Dendritic cell treated with granulocyte-macrophage colony-stimulating factor and Interleukin-4, amounts not matched to agents 40 ng/mL and 50 ng/mL, for 4 days (primary cell): ENCODE data around the gene ZC3H12A.

Experiments
- H3K27ac Mint-ChIP-seq: one replicate; pipeline ENCODE4 v1.8.0; 2022; ENCODE audit warnings: mild to moderate bottlenecking, mixed read lengths
- H3K27me3 Mint-ChIP-seq: one replicate; pipeline ENCODE4 v1.8.0; 2022; ENCODE audit warnings: mild to moderate bottlenecking, mixed read lengths
- H3K36me3 Mint-ChIP-seq: one replicate; pipeline ENCODE4 v1.8.0; 2022; ENCODE audit warnings: low read depth, mixed read lengths
- H3K4me1 Mint-ChIP-seq: one replicate; pipeline ENCODE4 v1.8.0; 2022; ENCODE audit warnings: low read depth, mixed read lengths
- H3K4me3 Mint-ChIP-seq: one replicate; pipeline ENCODE4 v1.8.0; 2022; ENCODE audit warnings: mild to moderate bottlenecking, moderate library complexity, mixed read lengths
- H3K9me3 Mint-ChIP-seq: one replicate; pipeline ENCODE4 v1.8.0; 2022; ENCODE audit warnings: mixed read lengths
- intact Hi-C: fragments of 100-400 bp; cut with micrococcal nuclease; formaldehyde crosslinking; loops from one replicate; pipeline ENCODE4 v1.15.0; 2022

ZC3H12A gene

DNA sequence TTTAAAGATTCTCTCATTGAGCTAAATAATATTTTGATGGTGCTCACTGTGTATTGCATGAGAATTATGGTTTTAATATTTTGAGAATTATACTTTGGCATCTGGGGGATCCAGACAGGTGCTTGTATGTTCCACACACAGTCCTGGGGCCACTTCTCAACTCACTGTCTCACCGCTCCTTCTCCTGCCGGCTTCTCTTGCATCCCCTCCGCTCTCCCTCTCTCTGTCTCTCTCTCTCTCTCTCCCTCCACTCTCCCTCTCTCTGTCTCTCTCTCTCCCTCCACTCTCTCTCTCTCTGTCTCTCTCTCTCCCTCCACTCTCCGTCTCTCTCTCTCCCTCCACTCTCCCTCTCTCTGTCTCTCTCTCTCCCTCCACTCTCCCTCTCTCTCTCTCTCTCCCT is 32.2 kb upstream of the ZC3H12A start:
- H3K36me3 Mint-ChIP-seq: no peaks in the 10 kb centered on the region
- no peak overlapping the region for H3K4me3 Mint-ChIP-seq
- no peaks in the 10 kb centered on the region for H3K4me1 Mint-ChIP-seq
- intact Hi-C loops: no loop called here
- H3K9me3 Mint-ChIP-seq: no peaks in the 10 kb centered on the region
- no peak overlapping the region for H3K27ac Mint-ChIP-seq
- H3K27me3 Mint-ChIP-seq: peaks cover 22% of the 10 kb centered on the region

DNA sequence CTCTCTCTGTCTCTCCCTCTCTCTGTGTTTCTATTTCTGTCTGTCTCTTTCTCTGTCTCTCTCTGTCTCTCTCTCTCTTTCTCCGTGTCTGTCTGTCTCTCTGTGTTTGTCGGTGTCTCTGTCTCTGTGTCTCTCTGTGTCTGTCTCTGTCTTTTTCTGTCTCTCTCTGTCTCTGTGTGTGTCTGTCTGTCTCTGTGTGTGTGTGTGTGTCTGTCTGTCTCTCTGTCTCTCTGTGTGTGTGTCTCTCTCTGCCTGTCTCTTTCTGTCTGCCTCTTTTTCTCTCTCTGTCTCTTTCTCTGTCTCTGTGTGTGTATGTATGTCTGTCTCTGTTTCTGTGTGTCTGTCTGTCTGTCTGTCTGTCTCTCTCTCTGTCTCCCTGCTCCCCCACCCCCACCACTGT is 31.7 kb upstream of the ZC3H12A start:
- Mint-ChIP-seq H3K27me3 (peaks cover 20% of the 10 kb centered on the region), H3K27ac (no peak overlapping the region), H3K36me3 (no peaks in the 10 kb centered on the region), H3K4me1 (no peaks in the 10 kb centered on the region), H3K4me3 (no peak overlapping the region), H3K9me3 (no peaks in the 10 kb centered on the region)
- intact Hi-C loops: no loop called here

DNA sequence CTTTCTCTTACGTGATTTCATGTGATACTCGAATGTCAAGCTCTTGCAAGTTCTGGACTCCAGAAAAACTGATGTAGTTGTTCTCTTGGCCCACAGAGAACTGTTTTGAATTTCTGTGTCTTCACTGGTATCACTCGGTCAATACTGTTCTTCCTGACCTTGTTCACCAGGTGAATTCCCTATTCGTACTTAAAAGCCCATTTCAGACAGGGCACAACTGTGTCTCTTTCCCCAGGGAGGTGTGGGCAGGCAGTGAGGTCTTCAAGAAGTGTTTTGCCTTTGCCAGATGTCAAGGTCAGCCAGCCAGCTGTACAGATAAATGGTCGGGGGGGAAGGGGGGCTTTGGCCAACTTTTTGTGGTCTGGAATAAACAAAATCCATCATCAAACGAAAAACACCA is 27.5 kb upstream of the ZC3H12A start:
- Mint-ChIP-seq H3K9me3 (no peaks in the 10 kb centered on the region), H3K27me3 (peaks cover 14% of the 10 kb centered on the region), H3K36me3 (no peaks in the 10 kb centered on the region), H3K4me3 (no peak overlapping the region), H3K27ac (no peak overlapping the region), H3K4me1 (peaks cover 10% of the 10 kb centered on the region)
- intact Hi-C loops: no loop called here

DNA sequence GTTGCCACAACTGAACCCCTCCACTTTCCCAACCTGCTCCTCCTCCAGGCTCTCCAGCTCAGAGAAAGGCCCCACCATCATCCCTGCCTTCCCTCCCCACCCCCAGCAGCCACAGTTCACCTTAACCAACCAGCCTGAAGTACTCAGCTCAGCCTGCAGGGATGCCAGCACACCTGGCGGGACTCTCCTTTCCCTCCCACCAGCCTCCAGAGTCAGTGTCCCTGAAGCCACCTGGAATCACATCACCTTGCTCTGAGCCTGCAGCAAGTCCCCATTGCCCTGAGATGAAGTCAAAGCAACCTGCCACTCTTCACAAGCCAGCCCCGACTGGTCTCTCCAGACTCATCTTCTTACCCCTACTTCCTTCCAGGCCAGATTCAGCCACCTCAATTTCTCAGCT is 26.2 kb upstream of the ZC3H12A start:
- H3K36me3 Mint-ChIP-seq: peaks cover 4% of the 10 kb centered on the region
- no peak overlapping the region for H3K27ac Mint-ChIP-seq
- intact Hi-C loops: no loop called here

DNA sequence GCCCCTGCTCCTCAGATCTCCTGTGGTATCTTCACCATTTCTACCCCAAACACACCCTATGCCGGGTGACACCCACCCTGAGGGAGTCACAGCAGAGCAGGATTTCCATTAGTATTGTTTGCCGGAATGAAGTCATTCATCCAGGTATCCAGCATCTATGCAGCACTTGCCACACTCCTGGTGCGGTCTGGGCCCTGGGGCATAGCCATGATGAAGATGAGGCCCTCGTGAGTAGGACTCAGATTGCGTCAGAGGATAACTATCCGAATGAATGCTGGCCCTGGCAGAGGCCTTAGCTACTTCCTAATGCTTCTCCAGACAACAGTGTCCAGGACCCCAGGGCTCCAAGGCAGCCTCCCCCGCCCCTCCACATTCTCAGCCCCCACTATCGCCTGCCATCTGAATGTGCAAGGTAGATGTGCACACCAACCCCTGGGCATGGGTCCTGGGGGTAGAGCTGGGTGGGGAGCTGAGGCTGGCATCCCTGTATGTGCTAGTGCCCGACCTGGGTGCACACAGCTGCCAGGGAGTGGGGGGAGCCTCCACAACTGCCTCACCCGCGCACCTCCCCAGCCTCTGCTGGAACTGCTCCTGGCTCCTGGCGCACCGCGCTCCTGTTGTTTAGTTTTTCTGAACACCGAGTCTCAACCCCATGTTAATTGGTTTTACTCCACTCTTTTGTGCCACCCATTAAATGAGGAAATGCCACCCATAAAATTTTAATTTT is 25.5 kb upstream of the ZC3H12A start:
- H3K27ac Mint-ChIP-seq: no peak overlapping the region
- peaks cover 11% of the 10 kb centered on the region for H3K36me3 Mint-ChIP-seq
- H3K4me1 Mint-ChIP-seq: peaks cover 22% of the 10 kb centered on the region
- no peaks in the 10 kb centered on the region for H3K9me3 Mint-ChIP-seq
- intact Hi-C loops: no loop called here
- H3K4me3 Mint-ChIP-seq: no peak overlapping the region
- peaks cover 5% of the 10 kb centered on the region for H3K27me3 Mint-ChIP-seq

More for the DNA sequence above, 26.2 kb upstream of the ZC3H12A start:
- Mint-ChIP-seq H3K4me3 (no peak overlapping the region), H3K4me1 (peaks cover 22% of the 10 kb centered on the region), H3K9me3 (no peaks in the 10 kb centered on the region), H3K27me3 (peaks cover 5% of the 10 kb centered on the region)

DNA sequence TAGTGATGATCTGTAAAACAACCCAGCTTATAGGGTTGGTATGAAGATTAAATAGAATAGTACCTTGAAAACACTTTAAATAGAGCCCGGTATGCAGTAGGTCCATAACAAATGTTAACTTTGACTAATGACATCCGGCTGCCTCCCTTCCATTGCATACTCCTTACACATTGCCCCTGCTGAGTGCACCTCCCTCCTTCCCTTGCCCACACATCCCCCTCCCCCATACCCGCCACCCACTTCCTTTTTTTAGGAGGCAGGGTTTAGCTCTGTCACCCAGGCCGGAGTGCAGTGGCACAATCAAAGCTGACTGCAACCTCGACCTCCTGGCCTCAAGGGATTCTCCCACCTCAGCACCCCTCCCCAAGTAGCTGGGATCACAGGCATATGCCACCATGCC is 24.4 kb upstream of the ZC3H12A start:
- H3K4me1 Mint-ChIP-seq: peaks cover 29% of the 10 kb centered on the region
- no peak overlapping the region for H3K4me3 Mint-ChIP-seq
- intact Hi-C loops: loop anchor here (5.0 kb wide), 1 partner anchor 232 kb away; no protein-coding TSS in a partner anchor
- H3K9me3 Mint-ChIP-seq: no peaks in the 10 kb centered on the region
- peaks cover 19% of the 10 kb centered on the region for H3K36me3 Mint-ChIP-seq
- peak overlapping the region; percentile 63 for H3K27ac Mint-ChIP-seq
- H3K27me3 Mint-ChIP-seq: peaks cover 5% of the 10 kb centered on the region

DNA sequence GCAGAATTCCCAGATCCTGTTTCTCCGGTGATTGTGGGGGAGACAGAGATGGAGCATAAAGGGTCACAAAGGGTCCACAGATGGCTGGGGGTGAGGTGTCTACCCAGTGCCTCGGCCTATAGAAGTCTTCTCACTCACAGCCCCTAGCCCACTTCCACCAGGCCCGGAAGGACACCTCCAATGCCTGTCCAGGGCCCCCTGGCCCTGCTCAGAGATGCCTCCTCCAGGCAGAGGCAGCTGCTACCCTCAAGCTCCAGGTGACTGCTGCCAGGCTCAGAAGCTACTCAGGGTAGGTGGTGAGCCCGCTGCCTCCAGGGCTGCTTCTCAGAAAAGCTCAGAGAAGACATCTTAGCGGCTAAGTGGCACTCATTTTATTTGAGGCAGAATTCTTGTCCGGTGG is 22.0 kb upstream of the ZC3H12A start:
- Mint-ChIP-seq H3K4me3 (no peak overlapping the region), H3K9me3 (no peaks in the 10 kb centered on the region), H3K27ac (no peak overlapping the region), H3K4me1 (peaks cover 42% of the 10 kb centered on the region), H3K36me3 (peaks cover 28% of the 10 kb centered on the region), H3K27me3 (no peaks in the 10 kb centered on the region)
- intact Hi-C loops: loop anchor here (5.0 kb wide), 1 partner anchor 230 kb away; no protein-coding TSS in a partner anchor

DNA sequence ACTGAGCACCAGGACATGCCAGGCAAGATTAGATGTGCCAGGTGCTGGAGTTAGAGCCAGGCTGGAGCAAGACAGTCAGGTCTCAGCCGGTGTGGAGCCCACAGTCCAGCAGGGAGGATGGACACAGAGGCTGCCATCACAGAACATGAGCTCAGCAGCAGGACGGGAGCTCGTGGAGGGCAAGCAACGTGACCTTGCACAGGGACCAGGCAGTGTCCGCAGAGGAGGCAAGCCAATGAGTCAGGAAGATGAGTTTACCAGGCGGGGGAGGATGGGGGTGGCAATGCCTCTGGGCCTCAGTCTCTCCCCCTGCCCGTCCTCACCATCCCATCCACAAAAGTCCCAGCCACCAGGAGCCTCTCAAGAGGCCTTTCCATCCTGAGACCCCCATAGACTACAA is 20.7 kb upstream of the ZC3H12A start:
- Mint-ChIP-seq H3K36me3 (peaks cover 34% of the 10 kb centered on the region), H3K27me3 (no peaks in the 10 kb centered on the region), H3K27ac (peak overlapping the region; percentile 43), H3K9me3 (no peaks in the 10 kb centered on the region), H3K4me3 (no peak overlapping the region), H3K4me1 (peaks cover 42% of the 10 kb centered on the region)
- intact Hi-C loops: loop anchor here (5.0 kb wide), 1 partner anchor 229 kb away; no protein-coding TSS in a partner anchor

DNA sequence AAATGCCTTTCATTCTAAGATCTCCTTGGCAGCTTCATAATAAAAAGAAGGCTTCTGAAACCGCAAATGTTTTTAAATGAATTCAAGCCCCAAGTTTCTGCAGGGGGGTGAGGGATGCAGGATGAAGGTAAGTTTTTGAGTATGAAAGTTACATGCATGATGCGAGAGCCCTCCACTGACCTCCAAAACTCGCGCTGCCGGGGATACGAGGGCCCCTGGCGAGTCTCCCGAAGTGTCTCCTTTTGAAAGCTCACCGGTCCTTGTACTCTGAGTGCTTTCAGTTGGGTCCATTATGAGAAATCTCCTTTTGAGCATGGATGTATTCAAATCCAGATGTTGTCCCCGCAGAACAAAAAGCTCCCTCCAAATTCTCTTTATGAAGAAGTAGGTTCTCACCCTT is 18.9 kb upstream of the ZC3H12A start:
- Mint-ChIP-seq H3K9me3 (no peaks in the 10 kb centered on the region), H3K27me3 (no peaks in the 10 kb centered on the region), H3K36me3 (peaks cover 47% of the 10 kb centered on the region), H3K4me3 (no peak overlapping the region), H3K27ac (peak overlapping the region; percentile 74), H3K4me1 (peaks cover 33% of the 10 kb centered on the region)
- intact Hi-C loops: loop anchor here (1.0 to 5.0 kb wide), 3 partner anchors 32 to 97 kb away; partner anchors contain the start of gene SNIP1

DNA sequence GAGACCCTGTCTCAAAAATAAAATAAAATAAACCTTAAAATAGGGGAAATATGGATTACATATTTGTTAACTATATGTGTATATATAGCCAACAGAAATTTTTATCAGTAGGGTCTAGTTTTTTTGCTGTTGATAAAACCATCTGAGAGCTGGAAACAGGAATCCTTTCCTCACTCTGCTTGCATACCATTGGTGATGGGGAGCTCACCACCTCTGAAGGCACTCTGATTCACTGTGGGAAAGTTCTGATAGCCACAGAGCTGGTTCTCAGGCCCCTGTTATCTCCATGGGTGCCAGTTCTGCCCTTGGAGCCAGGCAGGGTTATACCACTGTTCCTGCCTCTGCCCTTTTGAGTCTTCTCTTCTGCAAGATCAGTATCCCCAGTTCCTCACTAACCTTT is 17.8 kb upstream of the ZC3H12A start:
- H3K9me3 Mint-ChIP-seq: no peaks in the 10 kb centered on the region
- H3K4me1 Mint-ChIP-seq: peaks cover 33% of the 10 kb centered on the region
- peak overlapping the region; percentile 39 for H3K27ac Mint-ChIP-seq
- intact Hi-C loops: loop anchor here (2.0 to 5.0 kb wide), 3 partner anchors 16 to 96 kb away; partner anchors contain the start of gene SNIP1
- H3K4me3 Mint-ChIP-seq: no peak overlapping the region
- H3K27me3 Mint-ChIP-seq: no peaks in the 10 kb centered on the region
- peaks cover 55% of the 10 kb centered on the region for H3K36me3 Mint-ChIP-seq

DNA sequence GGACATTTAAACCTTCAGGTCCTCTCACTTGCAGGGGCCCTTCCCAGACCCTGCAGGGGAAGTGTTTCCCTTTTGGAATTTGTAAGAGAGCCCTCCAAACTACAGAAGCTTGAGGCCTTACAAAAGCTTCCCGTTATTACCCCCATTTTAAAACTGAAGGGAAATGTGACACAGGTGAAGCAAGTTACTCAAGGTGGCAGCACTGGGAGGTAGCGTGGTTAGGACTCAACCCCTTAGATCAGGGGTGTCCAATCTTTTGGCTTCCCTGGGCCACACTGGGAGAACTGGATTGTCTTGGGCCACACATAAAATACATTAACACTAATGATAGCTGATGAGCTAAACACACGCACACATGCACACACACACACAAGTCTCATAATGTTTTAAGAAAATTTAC is 15.8 kb upstream of the ZC3H12A start:
- intact Hi-C loops: loop anchor here (5.0 kb wide), 2 partner anchors 49 to 94 kb away; partner anchors contain the start of gene SNIP1

DNA sequence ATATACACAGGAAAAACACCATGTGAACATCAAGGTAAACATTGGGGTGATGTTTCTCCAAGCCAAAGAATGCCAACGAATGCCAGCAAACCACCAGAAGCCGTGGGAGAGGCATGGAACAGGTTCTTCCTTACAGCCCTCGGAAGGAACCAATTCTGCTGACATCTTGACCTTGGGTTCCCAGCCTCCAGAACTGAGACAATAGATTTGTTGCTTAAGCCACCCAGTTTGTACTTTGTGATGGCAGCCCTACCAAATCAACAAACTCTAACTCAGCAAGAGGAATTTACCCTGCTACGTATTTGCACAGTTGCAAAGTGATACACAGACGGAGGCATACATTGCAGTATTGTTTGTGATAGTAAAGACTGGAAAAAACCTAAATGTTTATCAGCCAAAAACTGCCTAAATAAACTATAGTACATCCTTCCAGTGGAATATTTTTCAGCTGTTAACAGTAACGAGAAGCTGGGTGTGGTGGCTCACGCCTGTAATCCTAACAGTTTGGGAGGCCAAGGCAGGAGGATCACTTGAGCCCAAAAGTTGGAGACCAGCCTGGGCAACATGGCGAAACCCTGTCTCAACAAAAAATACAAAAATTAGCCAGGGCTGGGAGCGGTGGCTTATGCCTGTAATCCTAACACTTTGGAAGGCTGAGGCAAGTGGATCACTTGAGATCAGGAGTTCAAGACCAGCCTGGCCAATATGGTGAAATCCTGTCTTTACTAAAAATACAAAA is 12.5 kb upstream of the ZC3H12A start:
- no peaks in the 10 kb centered on the region for H3K27me3 Mint-ChIP-seq
- intact Hi-C loops: no loop called here
- H3K36me3 Mint-ChIP-seq: peaks cover 27% of the 10 kb centered on the region
- no peak overlapping the region for H3K27ac Mint-ChIP-seq
- H3K9me3 Mint-ChIP-seq: no peaks in the 10 kb centered on the region
- peaks cover 9% of the 10 kb centered on the region for H3K4me1 Mint-ChIP-seq
- no peak overlapping the region for H3K4me3 Mint-ChIP-seq

More for the DNA sequence above, 15.8 kb upstream of the ZC3H12A start:
- no peak overlapping the region for H3K4me3 Mint-ChIP-seq
- no peaks in the 10 kb centered on the region for H3K27me3 Mint-ChIP-seq
- peaks cover 26% of the 10 kb centered on the region for H3K4me1 Mint-ChIP-seq
- H3K27ac Mint-ChIP-seq: no peak overlapping the region
- H3K36me3 Mint-ChIP-seq: peaks cover 48% of the 10 kb centered on the region
- no peaks in the 10 kb centered on the region for H3K9me3 Mint-ChIP-seq

DNA sequence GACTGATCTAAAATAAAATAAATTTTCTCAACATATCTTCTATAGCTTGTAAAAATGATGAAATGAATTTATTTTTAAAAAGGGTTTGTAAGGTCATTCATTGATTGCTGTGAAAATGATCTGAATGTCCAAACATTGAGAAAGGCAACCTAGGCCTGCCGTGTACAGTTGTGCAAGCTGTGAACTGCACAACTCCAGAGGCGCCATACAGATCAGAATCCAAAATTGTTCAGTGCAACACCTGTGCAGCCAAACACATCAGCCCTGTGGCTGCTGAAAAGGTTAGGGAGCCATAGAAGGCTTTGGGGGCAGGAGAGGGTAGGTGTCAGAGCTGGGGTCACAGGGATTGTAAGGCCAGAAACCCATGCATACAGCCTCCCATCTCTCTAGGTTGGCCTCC is 9.9 kb upstream of the ZC3H12A start:
- Mint-ChIP-seq H3K4me3 (no peak overlapping the region), H3K27me3 (no peaks in the 10 kb centered on the region), H3K4me1 (peaks cover 14% of the 10 kb centered on the region), H3K27ac (no peak overlapping the region), H3K36me3 (peaks cover 22% of the 10 kb centered on the region), H3K9me3 (no peaks in the 10 kb centered on the region)
- intact Hi-C loops: no loop called here
